Type B pancreatic cell (in vitro differentiated cells): ENCODE data around the gene RGL4. TPM values are rescaled to one million over a fixed set of nuclear protein-coding genes. Genes with fewer than 3 reads are reported as not detected.

ENCODE experiments used
- DNase-seq: peaks from one replicate; pipeline ENCODE4 v3.0.0; 2021; ENCODE audit warnings: mixed read lengths; ENCODE audit not compliant: unreplicated experiment; ENCODE audit errors: extremely low spot score
- H3K27ac Mint-ChIP-seq: 2 replicates; pipeline ENCODE4 v1.8.0; 2021; ENCODE audit warnings: mild to moderate bottlenecking, mixed read lengths
- H3K27me3 Mint-ChIP-seq: 2 replicates; pipeline ENCODE4 v1.8.0; 2021; ENCODE audit warnings: mixed read lengths
- H3K36me3 Mint-ChIP-seq: 2 replicates; pipeline ENCODE4 v1.8.0; 2021; ENCODE audit warnings: mixed read lengths
- H3K4me1 Mint-ChIP-seq: one replicate; pipeline ENCODE4 v1.8.0; 2021; ENCODE audit warnings: mixed read lengths; ENCODE audit not compliant: unreplicated experiment
- H3K4me3 Mint-ChIP-seq: 2 replicates; pipeline ENCODE4 v1.8.0; 2021; ENCODE audit warnings: mild to moderate bottlenecking, mixed read lengths
- H3K9me3 Mint-ChIP-seq: 2 replicates; pipeline ENCODE4 v1.8.0; 2021; ENCODE audit warnings: mixed read lengths
- CTCF ChIP-seq: fragments of 200-600 bp; sonication (generic); conservative IDR thresholded peaks from 2 replicates; pipeline ENCODE4 v1.5.0; 2021; ENCODE audit warnings: antibody characterized with exemption, mild to moderate bottlenecking
- total RNA-seq: library from RNA; stranded (reverse); gene quantifications from 2 replicates; pipeline ENCODE4 v1.2.1, GENCODE V29; 2021; ENCODE audit warnings: low replicate concordance

RGL4 gene
- total RNA-seq, 1 donor from 2014 or later, result not detected

GRCh38 chr22:23695141-23695540 is 4.3 kb downstream of the RGL4 start:
- H3K36me3 Mint-ChIP-seq, result peaks cover 25% of the 10 kb centered on the region

GRCh38 chr22:23695571-23696325 is 4.9 kb downstream of the RGL4 start:
- no peaks in the 10 kb centered on the region for H3K9me3 Mint-ChIP-seq
- H3K4me1 Mint-ChIP-seq, result peaks cover 2% of the 10 kb centered on the region
- no peaks in the 10 kb centered on the region for H3K27me3 Mint-ChIP-seq
- no peak overlapping the region for H3K27ac Mint-ChIP-seq
- no peak overlapping the region for H3K4me3 Mint-ChIP-seq
- no peak for DNase-seq
- TF ChIP-seq CTCF, result no peak
- peaks cover 25% of the 10 kb centered on the region for H3K36me3 Mint-ChIP-seq

More at GRCh38 chr22:23695141-23695540, 4.3 kb downstream of the RGL4 start:
- no peaks in the 10 kb centered on the region for H3K9me3 Mint-ChIP-seq
- no peaks in the 10 kb centered on the region for H3K27me3 Mint-ChIP-seq
- H3K27ac Mint-ChIP-seq, result no peak overlapping the region
- no peak for TF ChIP-seq CTCF
- H3K4me3 Mint-ChIP-seq, result no peak overlapping the region
- no peak for DNase-seq
- no peaks in the 10 kb centered on the region for H3K4me1 Mint-ChIP-seq

GRCh38 chr22:23696326-23696851 is 5.6 kb downstream of the RGL4 start:
- H3K27ac Mint-ChIP-seq, result no peak overlapping the region
- no peak overlapping the region for H3K4me3 Mint-ChIP-seq
- DNase-seq, result peak; percentile 61
- H3K27me3 Mint-ChIP-seq, result no peaks in the 10 kb centered on the region
- H3K9me3 Mint-ChIP-seq, result no peaks in the 10 kb centered on the region
- H3K36me3 Mint-ChIP-seq, result peaks cover 20% of the 10 kb centered on the region
- TF ChIP-seq CTCF, result no peak
- H3K4me1 Mint-ChIP-seq, result peaks cover 6% of the 10 kb centered on the region

- no peaks in the 10 kb centered on the region for H3K9me3 Mint-ChIP-seq
- H3K4me1 Mint-ChIP-seq, result peaks cover 6% of the 10 kb centered on the region
- H3K27me3 Mint-ChIP-seq, result no peaks in the 10 kb centered on the region
- DNase-seq, result no peak
- peaks cover 26% of the 10 kb centered on the region for H3K36me3 Mint-ChIP-seq
- H3K4me3 Mint-ChIP-seq, result no peak overlapping the region
- TF ChIP-seq CTCF, result no peak
- no peak overlapping the region for H3K27ac Mint-ChIP-seq
Measured at GRCh38 chr22:23697031-23697970, 6.5 kb downstream of the RGL4 start.

- Mint-ChIP-seq H3K4me3 (no peak overlapping the region), H3K4me1 (peaks cover 6% of the 10 kb centered on the region), H3K36me3 (peaks cover 24% of the 10 kb centered on the region), H3K27ac (no peak overlapping the region), H3K9me3 (no peaks in the 10 kb centered on the region), H3K27me3 (no peaks in the 10 kb centered on the region)
- no peak for TF ChIP-seq CTCF
- no peak for DNase-seq
Measured at GRCh38 chr22:23698094-23698493, 7.3 kb downstream of the RGL4 start.
